Measurements from ENCODE around the gene AZU1. TPM values are rescaled to one million over a fixed set of nuclear protein-coding genes. Genes with fewer than 3 reads are reported as not detected.

AZU1 gene
- polyA plus RNA-seq, 2 of the 4 experiments (the other 2 are of a cell fraction) = 0.31 to 0.32 TPM

GRCh38 chr19:804419-805165, 23.0 kb upstream of the AZU1 start (continued):
- TF ChIP-seq, protein P1, sequence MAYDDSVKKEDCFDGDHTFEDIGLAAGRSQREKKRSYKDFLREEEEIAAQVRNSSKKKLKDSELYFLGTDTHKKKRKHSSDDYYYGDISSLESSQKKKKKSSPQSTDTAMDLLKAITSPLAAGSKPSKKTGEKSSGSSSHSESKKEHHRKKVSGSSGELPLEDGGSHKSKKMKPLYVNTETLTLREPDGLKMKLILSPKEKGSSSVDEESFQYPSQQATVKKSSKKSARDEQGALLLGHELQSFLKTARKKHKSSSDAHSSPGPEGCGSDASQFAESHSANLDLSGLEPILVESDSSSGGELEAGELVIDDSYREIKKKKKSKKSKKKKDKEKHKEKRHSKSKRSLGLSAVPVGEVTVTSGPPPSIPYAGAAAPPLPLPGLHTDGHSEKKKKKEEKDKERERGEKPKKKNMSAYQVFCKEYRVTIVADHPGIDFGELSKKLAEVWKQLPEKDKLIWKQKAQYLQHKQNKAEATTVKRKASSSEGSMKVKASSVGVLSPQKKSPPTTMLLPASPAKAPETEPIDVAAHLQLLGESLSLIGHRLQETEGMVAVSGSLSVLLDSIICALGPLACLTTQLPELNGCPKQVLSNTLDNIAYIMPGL (CRISPR knock-in tag; IDR thresholded peaks at IDR 0.05; ENCODE audit: borderline replicate concordance) = no peak
- TF ChIP-seq CHD4 (IDR thresholded peaks at IDR 0.05; ENCODE audit: borderline replicate concordance) (no peak), ATOH8 (CRISPR knock-in tag; IDR thresholded peaks at IDR 0.05; ENCODE audit: low read depth) (no peak)
- TF ChIP-seq, protein P2, sequence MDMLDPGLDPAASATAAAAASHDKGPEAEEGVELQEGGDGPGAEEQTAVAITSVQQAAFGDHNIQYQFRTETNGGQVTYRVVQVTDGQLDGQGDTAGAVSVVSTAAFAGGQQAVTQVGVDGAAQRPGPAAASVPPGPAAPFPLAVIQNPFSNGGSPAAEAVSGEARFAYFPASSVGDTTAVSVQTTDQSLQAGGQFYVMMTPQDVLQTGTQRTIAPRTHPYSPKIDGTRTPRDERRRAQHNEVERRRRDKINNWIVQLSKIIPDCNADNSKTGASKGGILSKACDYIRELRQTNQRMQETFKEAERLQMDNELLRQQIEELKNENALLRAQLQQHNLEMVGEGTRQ (IDR thresholded peaks at IDR 0.05) = no peak
- TF ChIP-seq, protein P3, sequence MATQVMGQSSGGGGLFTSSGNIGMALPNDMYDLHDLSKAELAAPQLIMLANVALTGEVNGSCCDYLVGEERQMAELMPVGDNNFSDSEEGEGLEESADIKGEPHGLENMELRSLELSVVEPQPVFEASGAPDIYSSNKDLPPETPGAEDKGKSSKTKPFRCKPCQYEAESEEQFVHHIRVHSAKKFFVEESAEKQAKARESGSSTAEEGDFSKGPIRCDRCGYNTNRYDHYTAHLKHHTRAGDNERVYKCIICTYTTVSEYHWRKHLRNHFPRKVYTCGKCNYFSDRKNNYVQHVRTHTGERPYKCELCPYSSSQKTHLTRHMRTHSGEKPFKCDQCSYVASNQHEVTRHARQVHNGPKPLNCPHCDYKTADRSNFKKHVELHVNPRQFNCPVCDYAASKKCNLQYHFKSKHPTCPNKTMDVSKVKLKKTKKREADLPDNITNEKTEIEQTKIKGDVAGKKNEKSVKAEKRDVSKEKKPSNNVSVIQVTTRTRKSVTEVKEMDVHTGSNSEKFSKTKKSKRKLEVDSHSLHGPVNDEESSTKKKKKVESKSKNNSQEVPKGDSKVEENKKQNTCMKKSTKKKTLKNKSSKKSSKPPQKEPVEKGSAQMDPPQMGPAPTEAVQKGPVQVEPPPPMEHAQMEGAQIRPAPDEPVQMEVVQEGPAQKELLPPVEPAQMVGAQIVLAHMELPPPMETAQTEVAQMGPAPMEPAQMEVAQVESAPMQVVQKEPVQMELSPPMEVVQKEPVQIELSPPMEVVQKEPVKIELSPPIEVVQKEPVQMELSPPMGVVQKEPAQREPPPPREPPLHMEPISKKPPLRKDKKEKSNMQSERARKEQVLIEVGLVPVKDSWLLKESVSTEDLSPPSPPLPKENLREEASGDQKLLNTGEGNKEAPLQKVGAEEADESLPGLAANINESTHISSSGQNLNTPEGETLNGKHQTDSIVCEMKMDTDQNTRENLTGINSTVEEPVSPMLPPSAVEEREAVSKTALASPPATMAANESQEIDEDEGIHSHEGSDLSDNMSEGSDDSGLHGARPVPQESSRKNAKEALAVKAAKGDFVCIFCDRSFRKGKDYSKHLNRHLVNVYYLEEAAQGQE (IDR thresholded peaks at IDR 0.05) = no peak

DNA sequence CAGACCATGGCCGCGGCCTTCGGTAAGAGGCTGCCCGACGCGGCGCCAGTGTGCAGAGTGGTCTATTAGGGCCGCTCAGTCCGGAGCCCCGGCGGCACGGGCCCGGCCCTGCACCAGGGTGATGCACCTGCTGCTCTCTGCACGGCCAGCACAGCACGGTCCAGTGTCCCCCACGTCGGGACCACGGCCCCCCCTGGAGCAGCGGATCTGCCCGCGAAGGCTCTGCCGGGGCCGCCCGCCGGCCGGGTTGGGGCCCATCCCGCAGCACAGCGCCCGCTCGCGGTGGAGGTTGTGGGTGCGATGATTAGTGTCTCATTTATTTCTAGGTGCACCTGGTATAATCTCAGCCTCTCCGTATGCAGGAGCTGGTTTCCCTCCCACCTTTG, 22.5 kb upstream of the AZU1 start:
- TF ChIP-seq, protein P3 (IDR thresholded peaks at IDR 0.05) = no peak
- TF ChIP-seq RAD21 (conservative IDR thresholded peaks at IDR 0.05 in 1 of 2, IDR thresholded peaks at IDR 0.05 in 1 of 2) = no peak
- TF ChIP-seq MYC (IDR thresholded peaks at IDR 0.05; ENCODE audit: borderline replicate concordance, low read length) = no peak
- TF ChIP-seq KDM1A (IDR thresholded peaks at IDR 0.05; ENCODE audit: low read depth) = no peak
- TF ChIP-seq ATOH8 (CRISPR knock-in tag; IDR thresholded peaks at IDR 0.05; ENCODE audit: low read depth) = no peak
- no peak for TF ChIP-seq CBX8 (IDR thresholded peaks at IDR 0.05)
- no peak for TF ChIP-seq MAZ (IDR thresholded peaks at IDR 0.05; ENCODE audit: borderline replicate concordance, low read depth, low read length)
- TF ChIP-seq ESRRA (IDR thresholded peaks at IDR 0.05; ENCODE audit: borderline replicate concordance, low read length) = no peak
- no peak for TF ChIP-seq FOSB (CRISPR knock-in tag; IDR thresholded peaks at IDR 0.05)
- TF ChIP-seq, protein P4, sequence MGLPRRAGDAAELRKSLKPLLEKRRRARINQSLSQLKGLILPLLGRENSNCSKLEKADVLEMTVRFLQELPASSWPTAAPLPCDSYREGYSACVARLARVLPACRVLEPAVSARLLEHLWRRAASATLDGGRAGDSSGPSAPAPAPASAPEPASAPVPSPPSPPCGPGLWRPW (IDR thresholded peaks at IDR 0.05) = no peak
- TF ChIP-seq HDAC2 (IDR thresholded peaks at IDR 0.05) = no peak
- no peak for TF ChIP-seq CHD4 (IDR thresholded peaks at IDR 0.05; ENCODE audit: borderline replicate concordance)
- TF ChIP-seq E2F6 (IDR thresholded peaks at IDR 0.05; ENCODE audit: borderline replicate concordance, low read depth) = no peak
- TF ChIP-seq EHF (CRISPR knock-in tag; IDR thresholded peaks at IDR 0.05) = no peak
- no peak for TF ChIP-seq GATA3 (IDR thresholded peaks at IDR 0.05; ENCODE audit: borderline replicate concordance)
- ChIA-PET CTCF (no interaction called here), POLR2A (no interaction called here)
- H3K4me2 ChIP-seq = no peak overlapping the region
- no peak for ATAC-seq
- FAIRE-seq = no peak
- peaks cover 34% of the 10 kb centered on the region for H3K4me1 ChIP-seq
- no peaks in the 10 kb centered on the region for H3K9me3 ChIP-seq
- 98% methylated on average over 7 of the region's 33 CpGs for WGBS (ENCODE audit: missing lambda C conversion rate)
- no peak overlapping the region for H3K27ac ChIP-seq
- H3K4me3 ChIP-seq = no peak overlapping the region
- no peak for DNase-seq (ENCODE audit: low read depth in 1 of 2, low spot score in 1 of 2)
